GM12892 (cell line): ENCODE results near the gene TUBB2A.
"Not testable (repeated sequence)": the region's sequence is repeated elsewhere in the genome, so short reads cannot be mapped to it uniquely, and the experiment has no call there.

Experiments used
- POLR2A ChIP-seq: IDR thresholded peaks from 2 replicates; pipeline ENCODE4 v1.6.1; 2011; ENCODE audit warnings: low read depth, low read length, control low read depth
- POLR2AphosphoS5 ChIP-seq: IDR thresholded peaks from 2 replicates; pipeline ENCODE4 v1.6.1; 2011; ENCODE audit warnings: low read depth, low read length, control low read depth
- TAF1 ChIP-seq: IDR thresholded peaks from 2 replicates; pipeline ENCODE4 v1.6.1; 2011; ENCODE audit warnings: low read depth, mild to moderate bottlenecking, control low read depth, low read length, borderline replicate concordance

- not testable (repeated sequence) for TF ChIP-seq POLR2A, TAF1, POLR2AphosphoS5
Observed at GRCh38 chr6:3168046-3168445, 10.7 kb upstream of the TUBB2A start.
